Neutrophil (primary cell): ENCODE results near the gene CPLX1.

Experiments used
- H3K27ac ChIP-seq: fragments of 200-600 bp; sonication (generic); 2 replicates; pipeline ENCODE4 v1.5.1; 2016; ENCODE audit warnings: mild to moderate bottlenecking, moderate library complexity
- H3K27me3 ChIP-seq: fragments of 200-600 bp; sonication (generic); 2 replicates; pipeline ENCODE4 v1.6.0; 2016; ENCODE audit warnings: mild to moderate bottlenecking
- H3K36me3 ChIP-seq: fragments of 200-600 bp; sonication (generic); 2 replicates; pipeline ENCODE4 v1.5.1; 2017
- H3K4me1 ChIP-seq, 2 experiments: fragments of 200-600 bp in 1 of 2; sonication (generic) in 1 of 2; 1 replicate in 1 of 2; 2 replicates in 1 of 2; pipeline versions ENCODE4 v1.5.1 to v1.6.1; 2013 to 2016; ENCODE audit warnings: low read depth in 1 of 2, low read length in 1 of 2, mild to moderate bottlenecking in 1 of 2, moderate library complexity in 1 of 2; ENCODE audit not compliant: control insufficient read depth in 1 of 2, insufficient read depth in 1 of 2
- H3K4me3 ChIP-seq, 2 experiments: fragments of 200-600 bp in 1 of 2; sonication (generic) in 1 of 2; 1 replicate in 1 of 2; 2 replicates in 1 of 2; pipeline ENCODE4 v1.5.1; 2013 to 2016; ENCODE audit warnings: low read depth in 1 of 2, low read length in 1 of 2, mild to moderate bottlenecking in 1 of 2, moderate library complexity in 1 of 2
- H3K9me3 ChIP-seq: fragments of 200-600 bp; sonication (generic); 2 replicates; pipeline ENCODE4 v1.5.1; 2016
- TF ChIP-seq, protein P1 (sequence below): fragments of 200-600 bp; sonication (generic); IDR thresholded peaks from 2 replicates; pipeline ENCODE4 v1.5.1; 2016; ENCODE audit warnings: antibody characterized with exemption

Gene CPLX1

DNA sequence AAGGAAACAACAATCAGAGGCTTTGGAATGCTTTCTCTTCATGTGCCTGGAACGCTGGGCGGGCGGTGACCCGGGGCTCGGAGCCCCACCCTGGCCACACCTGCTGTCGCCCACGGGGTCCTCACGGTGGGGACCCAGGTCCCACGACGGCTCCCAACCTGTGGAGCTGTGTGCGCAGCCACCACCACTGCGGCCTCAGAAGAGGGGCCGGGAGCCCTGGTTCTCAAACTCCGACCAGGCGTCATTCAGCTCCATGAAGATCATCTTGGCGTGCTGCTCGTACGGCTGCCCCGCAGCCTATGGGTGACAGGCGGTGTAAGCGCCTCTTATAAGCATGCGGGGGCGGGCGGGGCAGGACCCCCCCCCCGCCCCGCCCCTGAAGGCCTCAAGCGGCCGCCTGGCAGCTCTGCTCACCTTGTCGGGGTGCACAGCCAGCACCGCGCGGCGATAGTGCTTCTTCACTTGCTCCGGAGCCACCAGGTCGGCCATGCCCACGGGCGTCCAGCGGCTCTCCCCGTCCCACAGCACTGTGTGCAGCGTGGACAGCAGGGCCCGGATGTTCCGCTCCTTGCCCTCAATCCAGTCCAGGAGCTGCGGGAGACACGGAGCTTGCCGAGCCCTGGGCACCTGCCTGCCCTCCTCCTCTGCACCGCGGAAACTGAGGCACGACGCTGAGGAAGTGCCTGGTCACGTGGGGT, 23.7 kb upstream of the CPLX1 start:
- no peak overlapping the region for H3K4me3 ChIP-seq
- no peak overlapping the region for H3K27ac ChIP-seq
- peaks cover 68% of the 10 kb centered on the region for H3K36me3 ChIP-seq
- TF ChIP-seq, protein P1, sequence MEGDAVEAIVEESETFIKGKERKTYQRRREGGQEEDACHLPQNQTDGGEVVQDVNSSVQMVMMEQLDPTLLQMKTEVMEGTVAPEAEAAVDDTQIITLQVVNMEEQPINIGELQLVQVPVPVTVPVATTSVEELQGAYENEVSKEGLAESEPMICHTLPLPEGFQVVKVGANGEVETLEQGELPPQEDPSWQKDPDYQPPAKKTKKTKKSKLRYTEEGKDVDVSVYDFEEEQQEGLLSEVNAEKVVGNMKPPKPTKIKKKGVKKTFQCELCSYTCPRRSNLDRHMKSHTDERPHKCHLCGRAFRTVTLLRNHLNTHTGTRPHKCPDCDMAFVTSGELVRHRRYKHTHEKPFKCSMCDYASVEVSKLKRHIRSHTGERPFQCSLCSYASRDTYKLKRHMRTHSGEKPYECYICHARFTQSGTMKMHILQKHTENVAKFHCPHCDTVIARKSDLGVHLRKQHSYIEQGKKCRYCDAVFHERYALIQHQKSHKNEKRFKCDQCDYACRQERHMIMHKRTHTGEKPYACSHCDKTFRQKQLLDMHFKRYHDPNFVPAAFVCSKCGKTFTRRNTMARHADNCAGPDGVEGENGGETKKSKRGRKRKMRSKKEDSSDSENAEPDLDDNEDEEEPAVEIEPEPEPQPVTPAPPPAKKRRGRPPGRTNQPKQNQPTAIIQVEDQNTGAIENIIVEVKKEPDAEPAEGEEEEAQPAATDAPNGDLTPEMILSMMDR: no peak
- H3K9me3 ChIP-seq: peaks cover 4% of the 10 kb centered on the region
- H3K27me3 ChIP-seq: no peaks in the 10 kb centered on the region
- H3K4me1 ChIP-seq: no peaks in the 10 kb centered on the region

DNA sequence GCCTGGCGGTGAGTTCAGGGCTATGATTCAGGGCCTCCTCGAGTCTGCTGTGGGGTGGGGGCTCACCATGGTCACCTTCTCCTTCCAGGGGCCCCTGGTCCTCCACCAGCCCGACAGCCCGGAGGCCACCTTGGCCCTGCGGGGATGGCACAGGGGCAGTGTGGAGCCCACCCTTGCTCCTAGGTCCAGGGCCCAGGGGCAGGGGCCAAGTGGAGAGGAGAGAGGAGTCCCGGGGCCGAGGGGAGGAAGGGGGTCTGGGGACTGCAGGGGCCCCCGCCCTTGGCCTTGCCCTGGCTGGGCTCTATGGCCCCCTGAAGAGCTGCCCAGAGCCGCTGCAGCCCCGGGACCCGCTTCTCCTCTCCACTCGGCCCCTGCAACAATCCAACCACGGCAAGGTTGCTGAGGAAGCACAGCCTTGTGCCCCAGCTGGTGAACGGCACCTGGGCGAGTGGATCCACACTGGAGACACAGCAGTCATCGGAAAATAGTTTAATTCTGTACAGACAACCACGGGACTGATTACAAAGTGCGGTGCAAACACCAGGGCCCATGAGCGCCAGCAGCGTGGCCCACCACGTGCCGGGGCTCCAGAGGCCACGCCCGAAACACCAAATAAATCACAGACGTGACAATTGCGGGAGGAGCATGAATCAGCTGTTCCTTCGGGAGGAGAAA, 23.0 kb upstream of the CPLX1 start:
- Histone ChIP-seq H3K4me3 (no peak overlapping the region), H3K36me3 (peaks cover 62% of the 10 kb centered on the region), H3K27ac (no peak overlapping the region), H3K27me3 (no peaks in the 10 kb centered on the region), H3K4me1 (no peaks in the 10 kb centered on the region), H3K9me3 (peaks cover 4% of the 10 kb centered on the region)
- TF ChIP-seq, protein P1: no peak

DNA sequence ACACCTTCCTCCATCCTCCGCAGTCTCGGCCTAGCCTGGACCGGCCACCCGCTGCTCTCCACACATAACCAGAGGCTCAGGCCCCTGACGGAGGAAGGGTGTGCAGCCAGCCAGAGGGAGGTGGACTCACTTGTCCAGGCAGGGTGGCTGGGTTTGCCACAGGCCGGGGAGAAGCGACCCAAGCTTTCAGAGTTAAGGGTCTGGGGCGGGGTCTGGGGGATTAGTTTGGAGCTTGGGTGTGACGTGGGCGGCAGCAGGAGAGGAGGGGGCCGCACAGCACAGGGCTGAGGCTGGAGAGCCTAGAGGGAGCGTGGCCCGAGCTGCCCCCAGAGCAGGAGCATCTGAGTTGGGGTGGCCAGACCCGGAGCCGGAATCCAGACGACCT, 22.4 kb upstream of the CPLX1 start:
- peaks cover 4% of the 10 kb centered on the region for H3K9me3 ChIP-seq
- H3K4me1 ChIP-seq: no peaks in the 10 kb centered on the region
- no peak overlapping the region for H3K27ac ChIP-seq
- peaks cover 60% of the 10 kb centered on the region for H3K36me3 ChIP-seq
- TF ChIP-seq, protein P1: no peak
- no peaks in the 10 kb centered on the region for H3K27me3 ChIP-seq
- H3K4me3 ChIP-seq: no peak overlapping the region

DNA sequence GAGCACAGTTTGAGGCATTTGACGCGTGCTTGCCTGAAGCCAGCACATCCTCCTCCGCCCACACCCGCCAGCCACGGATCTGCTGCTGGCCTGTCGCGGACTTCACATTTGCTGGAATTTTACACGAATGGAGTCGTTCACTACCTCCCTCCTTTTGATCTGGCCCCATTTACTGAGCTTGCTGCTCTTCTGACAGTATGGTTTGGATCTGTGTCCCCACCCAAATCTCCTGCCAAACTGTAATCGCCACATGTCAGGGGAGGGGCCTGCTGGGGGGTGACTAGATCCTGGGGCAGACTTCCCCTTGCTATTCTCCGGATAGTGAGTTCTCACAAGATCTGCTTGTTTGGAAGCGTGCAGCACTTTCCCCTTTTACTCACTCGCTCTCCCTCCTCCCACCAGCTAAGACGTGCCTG, 19.9 kb upstream of the CPLX1 start:
- Histone ChIP-seq H3K27me3 (no peaks in the 10 kb centered on the region), H3K4me1 (no peaks in the 10 kb centered on the region), H3K27ac (no peak overlapping the region), H3K9me3 (peaks cover 12% of the 10 kb centered on the region), H3K4me3 (no peak overlapping the region), H3K36me3 (peaks cover 35% of the 10 kb centered on the region)
- TF ChIP-seq, protein P1: no peak

DNA sequence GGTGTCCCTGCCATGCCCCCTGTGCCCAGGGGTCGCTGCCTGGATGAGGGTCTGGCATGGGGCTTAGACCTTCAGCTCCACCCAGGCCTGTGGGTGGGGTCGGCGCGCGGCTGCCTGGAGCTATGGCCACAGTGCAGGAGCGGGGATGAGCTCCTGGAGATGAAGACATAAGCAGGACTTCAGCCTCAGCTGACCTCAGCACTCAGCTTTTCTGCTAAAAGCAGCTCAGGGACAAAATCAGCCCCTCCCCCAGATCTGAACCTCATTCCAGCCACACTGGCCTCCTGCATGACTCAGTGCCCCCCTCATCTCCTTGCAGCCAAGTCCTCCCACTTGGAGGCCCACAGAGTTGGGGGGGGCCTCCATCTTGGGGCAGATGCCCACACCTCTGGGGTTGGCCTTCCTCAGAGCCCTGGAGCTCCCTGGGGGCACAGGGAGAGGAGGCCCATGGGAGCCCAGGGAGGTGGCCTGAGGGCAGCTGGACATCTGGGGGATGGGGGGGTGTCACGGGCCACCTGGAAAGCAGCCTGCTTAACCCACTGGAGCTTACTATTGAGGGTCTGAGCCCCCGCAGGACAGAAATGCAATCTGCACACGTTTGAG, 19.4 kb upstream of the CPLX1 start:
- TF ChIP-seq, protein P1: no peak

More for the DNA sequence above, 19.4 kb upstream of the CPLX1 start:
- Histone ChIP-seq H3K27ac (no peak overlapping the region), H3K9me3 (peaks cover 12% of the 10 kb centered on the region), H3K36me3 (peaks cover 30% of the 10 kb centered on the region), H3K4me3 (no peak overlapping the region), H3K27me3 (no peaks in the 10 kb centered on the region), H3K4me1 (no peaks in the 10 kb centered on the region)
